ENCODE measurements around the gene PDCD7. TPM values are rescaled to one million over a fixed set of nuclear protein-coding genes. Genes with fewer than 3 reads are reported as not detected.
"Not testable (repeated sequence)": the region's sequence is repeated elsewhere in the genome, so short reads cannot be mapped to it uniquely, and the experiment has no call there.

The PDCD7 gene
- total RNA-seq, 4 donors from 2014 or later: 21.0 to 33.5 (median 27.0) TPM

GRCh38 chr15:65077291-65077980, 56.2 kb downstream of the PDCD7 start:
- intact Hi-C loops (cut with DNase I; ENCODE audit: low total_unique reads): no loop called here
- DNase-seq (ENCODE audit: low spot score in 2 of 2): no peak
- TF ChIP-seq CTCF (IDR thresholded peaks at IDR 0.05): no peak
- TF ChIP-seq POLR2A (IDR thresholded peaks at IDR 0.05): no peak
- 61 to 62% methylated on average over 32 to 79 of the region's 85 CpGs for WGBS, 2 donors
- no peak overlapping the region for H3K4me3 ChIP-seq (ENCODE audit: low read depth, poor library complexity, severe bottlenecking)

- intact Hi-C loops (cut with DNase I; ENCODE audit: low total_unique reads): no loop called here
Observed at GRCh38 chr15:65076486-65077290, 56.9 kb downstream of the PDCD7 start, which contains the start of gene KBTBD13. Gene KBTBD13 (plus strand): TSS chr15:65076746. CDS start chr15:65076816, 70 bp downstream.

GRCh38 chr15:65075607-65076395, 57.8 kb downstream of the PDCD7 start:
- H3K4me3 ChIP-seq (ENCODE audit: low read depth, poor library complexity, severe bottlenecking); DNase-seq (ENCODE audit: low spot score in 2 of 2); intact Hi-C loops (cut with DNase I; ENCODE audit: low total_unique reads): not testable (repeated sequence)
- 78 to 82% methylated on average over 12 of the region's 12 CpGs for WGBS, 2 donors

More at GRCh38 chr15:65076486-65077290, 56.9 kb downstream of the PDCD7 start, which contains the start of gene KBTBD13:
- TF ChIP-seq POLR2A (IDR thresholded peaks at IDR 0.05): no peak
- no peak for TF ChIP-seq CTCF (IDR thresholded peaks at IDR 0.05)
- H3K4me3 ChIP-seq (ENCODE audit: low read depth, poor library complexity, severe bottlenecking): no peak within 1 kb of the TSS
- WGBS, 2 donors: 68 to 77% methylated on average over 50 to 69 of the region's 73 CpGs
- DNase-seq (ENCODE audit: low spot score in 2 of 2): no peak

GRCh38 chr15:65074946-65075345, 58.7 kb downstream of the PDCD7 start:
- DNase-seq (ENCODE audit: low spot score in 2 of 2); H3K4me3 ChIP-seq (ENCODE audit: low read depth, poor library complexity, severe bottlenecking); intact Hi-C loops (cut with DNase I; ENCODE audit: low total_unique reads): not testable (repeated sequence)
- WGBS, 2 donors: 80% methylated on average over 4 of the region's 22 CpGs; no CpG with 5 or more reads in 1 of the 2 donors

- intact Hi-C loops (cut with DNase I; ENCODE audit: low total_unique reads): no loop called here
- no peak for DNase-seq (ENCODE audit: low spot score in 2 of 2)
- WGBS, 2 donors: 84 to 91% methylated on average over 3 of the region's 3 CpGs
- TF ChIP-seq CTCF (IDR thresholded peaks at IDR 0.05) (no peak), POLR2A (IDR thresholded peaks at IDR 0.05) (no peak)
- H3K4me3 ChIP-seq (ENCODE audit: low read depth, poor library complexity, severe bottlenecking): no peak overlapping the region
Observed at GRCh38 chr15:65072617-65073016, 61.0 kb downstream of the PDCD7 start.

GRCh38 chr15:65072027-65072426, 61.6 kb downstream of the PDCD7 start:
- intact Hi-C loops (cut with DNase I; ENCODE audit: low total_unique reads): no loop called here
- DNase-seq (ENCODE audit: low spot score in 2 of 2): no peak
- H3K4me3 ChIP-seq (ENCODE audit: low read depth, poor library complexity, severe bottlenecking): no peak overlapping the region
- WGBS, 2 donors: 50 to 75% methylated on average over 1 of the region's 1 CpG
- TF ChIP-seq POLR2A (IDR thresholded peaks at IDR 0.05) (no peak), CTCF (IDR thresholded peaks at IDR 0.05) (no peak)
